HepG2 (cell line): ENCODE data around the gene GDF15. TPM values are rescaled to one million over a fixed set of nuclear protein-coding genes. Genes with fewer than 3 reads are reported as not detected.

Experiments
- ARHGAP35 ChIP-seq: sonication (generic); formaldehyde crosslinking; IDR thresholded peaks from 2 replicates; pipeline ENCODE4 v1.9.0; 2022; ENCODE audit warnings: mild to moderate bottlenecking, inconsistent platforms, moderate library complexity, missing genetic modification reagents, borderline replicate concordance
- ARID2 ChIP-seq: sonication (generic); formaldehyde crosslinking; IDR thresholded peaks from 2 replicates; pipeline ENCODE4 v1.8.1; 2022; ENCODE audit warnings: mild to moderate bottlenecking, missing genetic modification reagents, borderline replicate concordance
- CEBPZ ChIP-seq: IDR thresholded peaks from 2 replicates; pipeline ENCODE4 v1.6.1; 2012; ENCODE audit warnings: low read length, improper control_type of control experiment
- GLI4 ChIP-seq: sonication (generic); formaldehyde crosslinking; IDR thresholded peaks from 2 replicates; pipeline ENCODE4 v1.5.1; 2020; ENCODE audit warnings: missing genetic modification reagents, mild to moderate bottlenecking, moderate library complexity, borderline replicate concordance
- HES4 ChIP-seq: sonication (generic); formaldehyde crosslinking; IDR thresholded peaks from 2 replicates; pipeline ENCODE4 v1.9.0; 2021; ENCODE audit warnings: mild to moderate bottlenecking, missing genetic modification reagents, borderline replicate concordance
- HINFP ChIP-seq: sonication (generic); formaldehyde crosslinking; IDR thresholded peaks from 2 replicates; pipeline ENCODE4 v1.4.0; 2020; ENCODE audit warnings: low read depth, mild to moderate bottlenecking, missing genetic modification reagents
- IKZF1 ChIP-seq: fragments of 450-650 bp; IDR thresholded peaks from 2 replicates; pipeline ENCODE4 v1.7.1; 2016
- PATZ1 ChIP-seq: sonication (generic); formaldehyde crosslinking; IDR thresholded peaks from 2 replicates; pipeline ENCODE4 v1.4.0; 2020; ENCODE audit warnings: missing genetic modification reagents
- PRPF4 ChIP-seq: fragments of 200-400 bp; formaldehyde crosslinking; IDR thresholded peaks from 2 replicates; pipeline ENCODE4 v1.6.1; 2016; ENCODE audit warnings: low read length, low read depth; ENCODE audit not compliant: poor library complexity, severe bottlenecking
- RORA ChIP-seq: sonication (generic); formaldehyde crosslinking; IDR thresholded peaks from 2 replicates; pipeline ENCODE4 v1.5.0; 2020; ENCODE audit warnings: mild to moderate bottlenecking, missing genetic modification reagents, moderate library complexity
- SRSF1 ChIP-seq: fragments of 200-400 bp; formaldehyde crosslinking; optimal IDR thresholded peaks from 2 replicates; pipeline ENCODE3; 2017; ENCODE audit warnings: mild to moderate bottlenecking, low read depth, low read length, moderate library complexity
- SYNCRIP ChIP-seq: fragments of 200-400 bp; formaldehyde crosslinking; IDR thresholded peaks from 2 replicates; pipeline ENCODE4 v1.6.1; 2018; ENCODE audit warnings: mild to moderate bottlenecking, low read depth, low read length; ENCODE audit not compliant: insufficient read depth
- ZBTB2 ChIP-seq: sonication (generic); formaldehyde crosslinking; IDR thresholded peaks from 2 replicates; pipeline ENCODE4 v1.8.0; 2022; ENCODE audit warnings: low read depth, missing genetic modification reagents
- ZBTB42 ChIP-seq: sonication (generic); formaldehyde crosslinking; IDR thresholded peaks from 2 replicates; pipeline ENCODE4 v1.5.0; 2020; ENCODE audit warnings: mild to moderate bottlenecking, missing genetic modification reagents
- ZEB1 ChIP-seq: IDR thresholded peaks from 2 replicates; pipeline ENCODE4 v1.6.1; 2012; ENCODE audit warnings: mild to moderate bottlenecking, low read depth, inconsistent platforms; ENCODE audit not compliant: insufficient replicate concordance
- ZFY ChIP-seq: sonication (generic); formaldehyde crosslinking; IDR thresholded peaks from 2 replicates; pipeline ENCODE4 v1.4.0; 2020; ENCODE audit warnings: missing genetic modification reagents
- ZNF281 ChIP-seq: sonication (generic); formaldehyde crosslinking; IDR thresholded peaks from 2 replicates; pipeline ENCODE4 v1.4.0; 2020; ENCODE audit warnings: missing genetic modification reagents, borderline replicate concordance
- ZNF543 ChIP-seq: sonication (generic); formaldehyde crosslinking; IDR thresholded peaks from 2 replicates; pipeline ENCODE4 v1.4.0; 2020; ENCODE audit warnings: mild to moderate bottlenecking, missing genetic modification reagents
- polyA plus RNA-seq, 8 experiments: library from polyadenylated mRNA; depleted of rRNA in 3 of 8; stranded (reverse) in 7 of 8; unstranded in 1 of 8; fragments of >200 nt; fragmentation: Illumina TruSeq in 4 of 8; extraction: Trizol in 4 of 8; gene quantifications; 2 replicates each; pipeline versions ENCODE4 v1.2.1 to v1.2.3, GENCODE V29; 2011 to 2016; ENCODE audit warnings: low read depth in 4 of 8, missing spikeins in 1 of 8, mixed read lengths in 1 of 8; ENCODE audit not compliant: insufficient read depth in 1 of 8
- total RNA-seq, 5 experiments: library from RNA; depleted of rRNA; stranded (reverse); fragments of >200 nt; fragmentation: Illumina TruSeq; extraction: Trizol; gene quantifications; 2 replicates each; pipeline ENCODE4 v1.2.3, GENCODE V29; 2016; ENCODE audit warnings: low read depth in 1 of 5

Gene GDF15
- total and polyA plus RNA-seq, 2 of the 13 experiments (the other 11 are each of a cell fraction or from before 2014, with no cell fraction given), result 146 to 422 TPM

GRCh38 chr19:18419195-18419698, 33.3 kb downstream of the GDF15 start, which contains the start of gene SSBP4 (continued):
- TF ChIP-seq CEBPZ (no peak), ARHGAP35 (CRISPR knock-in tag) (no peak), ZNF281 (CRISPR knock-in tag) (peak; percentile 40; the same call in 1 of the 2 replicates), ZBTB2 (CRISPR knock-in tag) (0 out of 2 replicates have a peak, but pooled peaks have one; percentile 46), SRSF1 (peak; percentile 91), ZEB1 (no peak), GLI4 (no peak), ZNF543 (CRISPR knock-in tag) (no peak), ARID2 (CRISPR knock-in tag) (no peak), IKZF1 (no peak), PATZ1 (CRISPR knock-in tag) (peak; percentile 76), SYNCRIP (no peak), ZBTB42 (CRISPR knock-in tag) (no peak), RORA (CRISPR knock-in tag) (no peak), HINFP (CRISPR knock-in tag) (no peak; the same call in 1 of the 2 replicates), HES4 (CRISPR knock-in tag) (no peak; the same call in none of the 2 replicates), PRPF4 (no peak), ZFY (CRISPR knock-in tag) (peak; percentile 68)
